SHP77 (cell line): ENCODE results near the gene UNG.
"Not testable (repeated sequence)": the region's sequence is repeated elsewhere in the genome, so short reads cannot be mapped to it uniquely, and the experiment has no call there.

Experiments used
- DNase-seq, 2 experiments: peaks; one replicate each; lab custom pipeline; 2025; lab: John Stamatoyannopoulos, UW

The UNG gene

GRCh38 chr12:109121346-109121880, 24.0 kb downstream of the UNG start:
- DNase-seq, result no peak

DNA sequence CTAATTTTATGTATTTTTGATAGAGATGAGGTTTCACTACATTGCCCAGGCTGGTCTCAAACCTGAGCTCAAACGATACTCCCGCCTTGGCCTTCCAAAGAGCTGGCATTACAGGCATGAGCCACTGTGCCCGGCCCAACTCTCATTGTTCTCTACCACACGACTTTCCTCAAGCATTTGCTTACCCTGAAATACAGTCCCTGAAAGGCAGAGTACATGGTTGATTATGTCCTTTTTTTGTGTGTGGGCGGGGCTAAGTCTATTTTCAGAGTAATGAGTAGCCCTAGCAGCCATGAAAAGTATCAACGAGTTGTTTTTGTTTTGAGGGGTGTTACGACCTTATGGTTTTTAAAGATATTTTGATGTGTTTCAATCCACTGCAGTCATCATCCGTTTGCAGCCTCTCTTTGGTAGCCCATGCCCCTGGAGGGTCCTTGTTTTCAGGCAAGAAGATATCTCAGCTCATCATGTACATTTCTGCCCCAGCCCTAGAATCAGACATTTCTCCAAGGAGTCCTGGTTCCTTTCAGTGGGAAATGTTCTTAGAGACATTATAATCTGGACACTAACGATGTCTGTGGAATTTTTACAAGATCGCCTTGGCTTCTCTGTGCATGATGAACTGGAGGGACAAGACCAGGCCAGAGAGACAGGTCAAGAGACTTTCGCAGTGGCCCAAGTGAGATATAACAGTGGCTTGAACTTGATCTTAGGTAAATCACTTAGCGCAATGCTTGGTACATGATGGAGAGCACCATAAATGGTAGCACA, 27.7 kb downstream of the UNG start:
- no peak for DNase-seq

GRCh38 chr12:109125791-109126190, 28.4 kb downstream of the UNG start:
- DNase-seq, result no peak

DNA sequence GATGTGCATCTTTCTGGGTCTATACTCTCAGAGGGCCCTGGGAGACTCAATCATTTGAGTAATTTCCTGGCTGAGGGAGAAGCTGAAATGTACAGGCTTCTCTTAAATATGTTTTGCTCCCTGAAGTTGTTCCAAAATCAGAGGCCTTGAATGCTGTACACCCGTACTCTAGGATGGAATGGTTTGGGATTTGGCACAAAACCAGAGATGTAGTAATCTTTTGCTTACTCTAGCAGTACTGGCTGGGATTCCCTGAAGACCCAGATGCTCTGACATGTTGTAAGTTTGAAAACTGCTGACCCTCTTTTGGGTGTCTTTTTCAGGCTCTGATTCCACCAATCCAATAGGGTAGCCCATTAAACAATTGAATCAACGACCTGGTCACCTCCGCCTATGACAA, 29.4 kb downstream of the UNG start:
- DNase-seq, result no peak

DNA sequence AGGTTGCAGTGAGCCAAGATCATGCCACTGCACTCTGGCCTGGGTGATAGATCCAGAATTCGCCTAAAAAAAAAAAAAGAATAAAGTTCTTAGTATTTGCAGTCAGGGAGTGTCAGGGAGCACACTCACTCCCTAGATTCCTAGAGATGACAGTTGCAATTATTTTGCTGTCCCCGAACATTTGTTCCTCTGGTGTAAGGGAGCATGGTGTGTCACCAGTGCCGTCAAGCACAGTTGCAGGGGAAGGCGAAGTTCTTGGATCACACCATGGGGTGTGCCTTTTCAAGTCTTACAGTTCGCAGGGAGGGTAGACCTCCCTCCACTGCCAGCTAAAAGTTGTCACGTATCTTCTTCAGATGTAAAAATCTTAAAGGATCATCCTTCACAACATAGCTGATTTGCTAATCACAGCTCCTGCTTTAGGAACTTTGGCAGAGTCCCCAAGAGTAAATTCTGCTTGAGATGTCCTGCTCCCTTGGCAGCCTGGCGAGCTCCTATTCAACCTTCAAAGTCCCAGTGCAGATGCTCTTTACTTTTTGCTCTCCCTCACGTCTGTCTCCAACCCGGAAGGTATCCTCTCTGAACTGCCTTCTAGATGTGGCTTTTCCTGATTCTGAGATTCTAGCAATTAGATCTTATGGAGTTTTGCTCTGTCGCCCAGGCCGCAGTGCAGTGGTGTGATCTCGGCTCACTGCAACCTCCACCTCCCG, 30.3 kb downstream of the UNG start:
- no peak for DNase-seq

DNA sequence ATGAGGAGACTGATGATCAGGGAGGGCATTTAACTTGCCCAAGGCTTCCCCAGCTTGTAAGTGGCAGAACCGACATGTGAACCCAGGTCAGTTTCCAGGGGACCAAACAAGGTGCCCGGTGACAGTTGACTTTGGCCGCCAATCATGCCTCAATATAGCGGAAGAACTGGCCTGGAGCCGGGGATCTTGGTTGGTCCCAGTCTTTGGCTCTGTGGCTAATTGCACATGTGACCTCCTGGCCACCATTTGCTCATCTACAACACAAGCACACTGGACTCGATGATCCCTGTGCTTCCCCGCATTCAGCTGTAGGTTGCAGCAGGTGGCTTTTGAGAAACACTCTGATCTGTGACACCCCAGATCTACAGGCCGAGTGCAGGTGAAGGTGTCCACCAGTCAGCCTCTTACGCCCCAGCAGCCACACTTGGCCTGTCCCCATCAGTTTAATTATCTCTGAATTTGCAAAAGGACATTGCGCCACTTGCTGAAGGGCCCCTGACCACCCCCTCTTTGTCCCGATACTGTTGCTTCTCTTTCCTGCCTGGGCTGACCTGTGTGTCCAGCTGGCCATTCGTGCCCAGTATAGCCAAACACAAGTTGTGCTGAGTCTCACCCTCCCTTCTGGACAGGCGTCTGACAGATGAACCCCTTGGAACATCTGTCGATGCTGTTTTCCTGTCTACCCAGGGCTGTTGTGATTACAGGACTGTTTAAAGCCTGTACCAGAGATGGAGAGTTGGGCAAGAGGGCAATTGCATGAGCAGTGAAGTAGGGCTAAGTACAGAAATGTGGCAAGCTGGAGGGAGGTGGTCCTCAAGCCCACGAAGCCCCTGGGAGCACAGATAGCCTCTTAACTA, 33.1 kb downstream of the UNG start:
- DNase-seq, result no peak

- peak; percentile 44 to 59 for DNase-seq
Measured at GRCh38 chr12:109131154-109132050, 34.0 kb downstream of the UNG start.

DNA sequence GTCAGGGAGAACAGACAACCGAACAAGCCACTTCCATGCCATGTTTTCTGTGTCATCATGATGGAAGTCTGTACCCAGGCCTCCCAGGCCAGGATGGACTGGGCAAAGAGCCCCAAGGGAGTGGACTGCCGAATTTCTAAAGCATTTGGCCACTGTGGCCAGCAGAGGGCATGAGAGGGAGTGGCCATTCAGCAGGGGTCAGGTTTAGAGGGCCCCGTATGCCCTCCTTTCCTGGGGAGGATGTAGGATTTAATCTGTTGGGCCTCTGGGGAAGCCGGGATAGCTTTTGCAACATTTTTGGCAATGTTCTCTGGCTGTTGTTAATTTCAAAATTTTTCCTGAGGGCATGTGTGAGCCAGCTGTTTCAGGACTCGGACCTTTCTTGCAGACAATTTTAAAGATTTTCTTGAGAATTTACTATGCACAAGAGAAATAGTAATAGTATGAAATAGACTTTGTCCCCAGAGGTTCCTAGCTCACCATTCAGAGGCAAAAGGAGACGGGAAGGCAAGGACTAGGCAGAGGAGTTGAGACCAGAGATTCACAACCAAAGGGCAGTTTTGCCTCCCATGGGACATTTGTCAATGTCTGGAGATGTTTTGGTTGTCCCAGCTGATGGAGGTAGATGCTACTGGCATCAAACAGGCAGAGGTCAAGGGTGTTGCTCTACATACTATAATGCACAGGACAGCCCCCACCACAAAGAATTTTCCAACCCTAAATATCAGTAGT, 37.0 kb downstream of the UNG start:
- no peak for DNase-seq

DNA sequence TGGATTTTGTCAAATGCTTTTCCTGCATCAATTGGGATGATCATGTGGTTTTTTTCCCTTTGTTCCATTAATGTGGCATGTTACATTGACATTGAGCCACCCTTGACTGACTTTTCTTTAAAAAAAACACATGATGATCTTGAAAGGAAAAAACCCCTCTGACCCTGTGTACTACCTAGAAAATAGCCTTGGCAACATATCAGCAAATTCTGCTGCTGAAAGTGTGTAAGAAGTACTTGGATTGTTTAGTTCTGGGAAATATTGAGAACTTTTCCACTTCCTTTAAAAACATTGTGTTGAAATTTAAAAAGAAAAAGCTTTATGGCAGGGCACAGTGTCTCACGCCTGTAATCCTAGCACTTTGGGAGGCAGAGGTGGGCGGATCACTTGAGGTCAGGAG, 39.7 kb downstream of the UNG start:
- no peak for DNase-seq

- no peak for DNase-seq
Measured at GRCh38 chr12:109139360-109139759, 42.0 kb downstream of the UNG start.

DNA sequence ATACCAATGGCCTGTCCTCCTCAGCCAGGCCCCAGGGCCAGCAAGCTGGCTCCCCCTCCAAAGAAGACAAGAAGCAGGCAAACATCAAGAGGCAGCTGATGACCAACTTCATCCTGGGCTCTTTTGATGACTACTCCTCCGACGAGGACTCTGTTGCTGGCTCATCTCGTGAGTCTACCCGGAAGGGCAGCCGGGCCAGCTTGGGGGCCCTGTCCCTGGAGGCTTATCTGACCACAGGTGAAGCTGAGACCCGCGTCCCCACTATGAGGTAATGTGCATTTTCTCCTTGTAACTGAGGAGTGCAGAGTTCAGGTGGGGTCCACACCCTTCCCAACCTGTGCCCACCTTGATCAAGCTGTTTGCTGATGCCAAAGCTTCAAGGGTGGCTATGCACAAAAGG, 42.4 kb downstream of the UNG start:
- DNase-seq, result no peak

- no peak for DNase-seq
Measured at GRCh38 chr12:109140560-109140959, 43.2 kb downstream of the UNG start.

- no peak for DNase-seq
Measured at GRCh38 chr12:109144224-109144623, 46.8 kb downstream of the UNG start.

DNA sequence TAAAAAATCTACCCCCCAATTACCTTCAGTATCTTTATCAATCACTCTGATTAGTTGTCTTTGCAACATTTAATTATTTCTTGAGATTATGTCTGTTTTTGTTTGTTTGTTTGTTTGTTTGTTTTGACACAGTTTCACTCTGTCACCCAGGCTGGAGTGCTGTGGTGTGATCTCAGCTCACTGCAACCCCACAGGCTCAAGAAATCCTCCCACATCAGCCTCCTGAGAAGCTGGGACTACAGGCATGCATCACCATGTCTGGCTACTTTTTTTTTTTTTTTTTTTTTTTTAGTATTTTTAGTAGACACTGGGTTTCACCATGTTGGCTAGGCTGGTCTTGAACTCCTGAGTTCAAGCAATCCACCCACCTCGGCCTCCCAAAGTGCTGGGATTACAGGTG, 49.7 kb downstream of the UNG start:
- not testable (repeated sequence) for DNase-seq

GRCh38 chr12:109147954-109148353, 50.6 kb downstream of the UNG start:
- DNase-seq, result no peak

GRCh38 chr12:109150124-109150640, 52.8 kb downstream of the UNG start:
- no peak for DNase-seq

DNA sequence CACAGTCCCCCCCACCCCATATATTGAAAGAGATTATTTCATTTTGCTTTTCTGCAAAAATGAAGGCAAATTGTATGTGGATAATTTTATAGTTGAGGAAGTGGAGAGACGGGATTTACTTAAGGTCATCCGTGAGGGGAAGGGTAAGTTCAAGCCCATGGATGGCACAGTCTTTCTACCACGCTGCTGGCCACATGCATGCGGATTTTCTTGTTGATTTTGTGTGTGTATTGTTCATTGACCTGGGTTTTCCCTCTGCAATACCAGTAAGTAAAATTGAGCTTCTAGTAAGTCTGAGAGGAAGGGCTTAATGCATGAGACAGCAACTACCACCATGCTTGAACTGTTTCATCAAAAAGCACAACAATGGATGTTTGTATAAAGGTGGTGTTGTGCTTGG, 54.1 kb downstream of the UNG start:
- no peak for DNase-seq

- no peak for DNase-seq
Measured at GRCh38 chr12:109153821-109154441, 56.5 kb downstream of the UNG start.

DNA sequence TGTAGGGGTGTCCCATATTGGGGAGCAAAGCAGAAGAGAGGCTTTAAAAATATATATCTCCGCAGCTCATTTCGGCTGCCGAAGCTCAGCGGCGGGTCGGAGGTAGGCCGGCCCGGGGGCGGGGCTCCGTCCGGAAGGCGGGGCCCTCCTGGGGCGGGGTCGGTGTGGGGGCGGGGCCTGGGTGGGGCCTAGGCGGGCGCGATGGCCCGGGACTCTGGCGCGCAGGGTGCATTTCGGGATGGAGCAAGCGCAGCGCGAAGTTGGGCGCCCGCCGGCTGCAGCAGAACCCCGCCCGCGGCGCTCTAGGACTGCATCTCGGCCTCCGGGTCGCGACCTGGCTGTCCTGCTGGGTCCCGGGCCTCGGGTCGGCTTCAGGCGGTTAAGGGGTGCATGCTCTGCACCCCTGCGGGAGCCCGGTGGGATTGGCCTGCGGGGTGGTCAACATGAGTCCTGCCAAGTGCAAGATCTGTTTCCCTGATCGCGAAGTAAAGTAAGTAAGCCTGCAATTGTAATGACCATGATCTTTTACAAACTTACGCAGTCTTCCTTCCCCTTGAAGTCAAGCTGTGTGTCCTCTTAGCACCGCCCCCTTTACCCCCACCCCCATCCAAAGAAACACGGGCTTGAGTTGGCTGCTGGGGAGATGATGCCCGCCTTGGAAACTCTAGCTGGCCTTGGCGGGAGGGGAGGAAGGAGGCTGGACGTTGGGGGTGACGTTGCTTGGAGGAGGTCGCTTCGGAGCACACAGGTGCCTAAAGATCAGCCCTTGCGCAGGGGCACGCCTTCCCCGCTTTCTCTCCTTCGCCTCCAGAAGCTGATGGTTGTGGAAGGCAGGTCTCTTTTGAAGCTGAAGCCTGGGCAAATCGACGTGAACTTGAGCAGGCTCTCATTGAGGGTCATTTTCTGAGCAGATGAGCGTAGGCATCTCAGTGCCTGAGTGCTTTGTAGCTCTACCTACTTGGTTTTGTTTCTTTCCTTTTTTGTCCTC, 57.3 kb downstream of the UNG start:
- peak in 1 of 2 experiments; percentile 5 for DNase-seq
